GM19397 (cell line): ENCODE data around the gene CHRM3.

ENCODE experiments used
- ATAC-seq: cut with Tn5 transposase; IDR thresholded peaks from one replicate; pipeline ENCODE4 v1.9.1; 2021; ENCODE audit warnings: mild to moderate bottlenecking, moderate library complexity; ENCODE audit not compliant: unreplicated experiment

CHRM3 gene

GRCh38 chr1:239394107-239394506 lies 7.7 kb downstream of the CHRM3 start:
- no peak for ATAC-seq

DNA sequence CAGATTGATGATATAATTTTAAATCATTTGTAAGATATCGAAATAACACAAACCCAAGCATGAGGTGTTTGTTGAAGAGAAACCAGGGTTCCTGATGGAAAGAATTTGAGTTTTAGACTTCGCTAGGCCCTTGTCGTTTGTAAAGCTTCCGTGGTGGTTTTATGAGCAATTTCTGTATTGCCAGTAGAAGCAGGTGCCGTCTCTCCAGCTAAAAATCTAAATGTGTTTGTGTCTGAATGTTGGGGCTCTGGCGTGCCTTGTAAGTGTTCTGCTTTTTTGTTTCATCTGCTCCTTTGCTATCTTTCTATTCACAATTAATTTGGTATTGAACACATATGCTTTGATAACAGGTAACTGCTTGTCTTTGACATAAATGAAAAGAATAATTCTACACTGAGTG lies 27.5 kb downstream of the CHRM3 start:
- no peak for ATAC-seq

DNA sequence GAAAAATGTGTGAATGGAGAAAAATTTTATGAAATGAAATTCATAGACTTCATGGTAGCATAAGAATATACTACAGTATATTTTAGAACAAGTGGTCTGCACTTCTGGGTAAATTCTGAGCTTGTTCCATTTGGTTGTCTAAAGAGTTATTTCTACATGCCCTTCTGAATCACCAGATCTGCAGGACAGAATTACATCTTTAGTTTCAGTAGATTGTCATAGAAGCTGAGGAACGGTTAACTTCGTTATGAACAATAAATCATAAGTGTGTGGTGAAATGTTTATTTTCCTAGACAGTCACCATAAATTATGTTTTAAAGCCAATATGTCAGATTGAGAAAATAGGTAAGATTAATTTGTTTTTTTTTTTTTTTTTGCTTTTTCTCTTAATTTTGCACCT lies 30.9 kb downstream of the CHRM3 start:
- ATAC-seq: no peak

DNA sequence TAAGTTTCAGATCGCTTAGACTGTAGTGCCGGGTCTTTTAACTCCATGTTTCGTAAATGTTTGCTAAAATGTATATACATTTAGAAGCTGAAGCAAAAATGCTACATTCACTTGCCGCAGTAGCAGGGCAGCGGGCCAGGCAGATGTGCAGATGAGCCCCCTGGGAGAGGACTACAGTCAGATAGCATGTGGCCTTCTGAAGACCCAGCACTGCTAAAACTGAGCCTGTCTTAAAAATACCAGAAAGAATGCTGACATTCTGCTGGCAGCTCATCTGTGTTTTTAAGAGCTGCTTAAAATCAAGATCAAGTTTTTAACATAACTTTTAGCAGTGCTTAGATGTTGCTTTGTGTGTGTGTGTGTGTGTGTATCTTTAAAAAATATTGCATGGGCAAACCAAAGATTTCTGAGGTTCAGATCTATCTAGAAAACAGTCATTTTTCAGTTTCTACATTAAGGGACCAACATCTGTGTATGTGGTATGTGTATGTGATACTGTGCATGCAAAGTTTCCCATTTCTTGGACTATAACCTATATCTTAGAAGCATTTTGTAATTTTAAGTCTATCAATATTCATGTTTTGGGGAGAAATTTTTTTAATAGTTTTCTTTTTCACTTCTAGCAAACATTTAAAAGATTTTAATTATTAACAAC lies 31.7 kb downstream of the CHRM3 start:
- peak; percentile 51 for ATAC-seq

DNA sequence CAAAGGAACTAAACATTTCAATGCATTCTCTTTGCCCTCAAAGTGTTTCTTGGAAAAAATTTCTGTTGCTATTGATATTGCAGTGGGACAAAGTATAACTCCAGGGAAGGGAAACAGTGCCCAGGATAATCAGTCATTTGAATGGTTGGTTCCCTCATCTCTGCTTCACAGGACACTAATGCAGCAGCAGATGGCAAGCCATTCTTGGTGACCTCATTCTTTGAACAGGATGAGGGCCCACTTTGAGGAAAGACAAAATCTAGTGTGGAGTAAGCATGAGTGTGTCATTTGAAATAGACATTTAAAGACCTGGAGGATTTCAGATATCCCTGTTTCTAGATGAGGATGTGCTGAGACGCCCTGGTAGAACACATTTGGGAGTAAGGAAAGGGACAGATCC lies 32.3 kb downstream of the CHRM3 start:
- ATAC-seq: peak; percentile 52

- no peak for ATAC-seq
Observed at GRCh38 chr1:239421811-239422210, 35.4 kb downstream of the CHRM3 start.

- ATAC-seq: no peak
Observed at GRCh38 chr1:239422818-239423217, 36.5 kb downstream of the CHRM3 start.

DNA sequence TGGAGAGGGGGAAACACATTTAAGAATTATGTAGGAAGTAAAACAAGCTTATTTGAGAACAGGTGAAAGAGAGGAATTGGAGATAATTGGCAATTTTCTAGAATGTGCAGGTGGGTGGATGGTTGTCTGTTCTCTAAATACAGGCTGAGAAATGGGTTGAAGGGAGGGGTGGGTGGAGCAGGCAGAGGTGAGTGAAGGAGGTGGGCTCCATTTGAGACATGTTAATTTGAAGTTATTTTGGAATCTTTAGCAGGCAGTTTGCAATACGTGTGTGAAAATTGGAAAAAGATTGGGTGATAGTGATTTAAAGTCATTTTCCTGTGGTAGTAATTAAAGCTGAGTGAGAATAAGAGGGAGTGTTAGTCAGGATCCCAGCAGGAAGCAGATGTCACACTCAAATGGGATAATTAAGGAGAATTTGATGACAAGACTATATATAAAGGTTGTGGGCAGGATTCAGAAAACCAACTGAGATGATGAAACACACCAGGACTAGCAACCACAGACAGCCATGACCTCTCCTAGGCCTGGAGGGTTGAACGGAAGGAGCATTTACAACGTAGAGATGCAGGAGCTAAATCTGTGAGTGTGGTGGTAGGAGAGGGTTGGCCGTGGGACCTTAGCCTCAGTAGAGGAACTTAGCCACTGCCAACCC lies 40.6 kb downstream of the CHRM3 start:
- ATAC-seq: no peak

DNA sequence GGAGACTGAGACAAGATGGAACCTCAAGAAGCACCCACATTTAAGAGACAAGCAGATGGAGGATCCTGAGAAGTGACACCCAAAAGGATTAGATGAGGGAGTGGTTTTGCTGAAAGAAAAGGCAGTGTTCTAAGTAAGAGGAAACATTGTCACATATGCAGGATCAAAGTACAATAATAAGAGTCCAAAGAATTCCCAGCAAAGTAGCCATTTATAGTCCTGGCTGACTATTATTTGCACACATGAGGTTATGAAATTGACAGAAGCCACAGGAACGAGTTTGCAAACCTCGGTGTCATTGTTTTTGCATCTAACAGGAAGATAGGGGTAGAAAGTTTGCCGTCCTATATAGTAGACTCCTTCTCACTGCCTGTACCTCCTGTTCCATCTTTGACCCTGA lies 41.3 kb downstream of the CHRM3 start:
- no peak for ATAC-seq

GRCh38 chr1:239428120-239428710 lies 41.8 kb downstream of the CHRM3 start:
- no peak for ATAC-seq

DNA sequence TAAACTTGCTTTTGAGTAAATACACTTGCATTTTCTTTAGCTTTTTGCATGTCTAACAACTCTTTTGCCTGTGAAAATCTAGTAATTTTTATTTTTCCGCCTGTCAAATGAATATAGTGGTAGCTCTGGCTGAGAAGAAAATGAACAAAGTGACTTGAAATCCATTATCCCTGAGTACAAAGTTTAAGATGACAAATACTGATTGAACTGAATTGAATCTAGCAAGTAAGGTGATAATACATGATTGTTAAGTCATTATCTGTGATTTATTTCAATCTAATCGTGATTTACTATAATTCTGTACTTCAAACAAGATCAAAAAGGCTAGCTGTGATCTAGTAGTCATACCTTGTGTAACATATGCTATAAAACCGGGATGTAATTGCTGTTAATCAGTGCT lies 42.8 kb downstream of the CHRM3 start:
- ATAC-seq: no peak

GRCh38 chr1:239432255-239432654 lies 45.9 kb downstream of the CHRM3 start:
- no peak for ATAC-seq

- no peak for ATAC-seq
Observed at GRCh38 chr1:239434181-239434580, 47.8 kb downstream of the CHRM3 start.
